ENCODE measurements around the gene BCKDHA. TPM values are rescaled to one million over a fixed set of nuclear protein-coding genes. Genes with fewer than 3 reads are reported as not detected.

BCKDHA gene
- polyA plus RNA-seq, 1 donor from 2014 or later: 51.9 TPM

GRCh38 chr19:41402010-41402409 is 4.4 kb downstream of the BCKDHA start:
- H3K4me3 ChIP-seq (ENCODE audit: low read length): no peak overlapping the region
- H3K4me2 ChIP-seq (ENCODE audit: low read length): no peak overlapping the region
- no peaks in the 10 kb centered on the region for H3F3A ChIP-seq (ENCODE audit: insufficient read depth, low read length, poor library complexity, severe bottlenecking)
- H3K27me3 ChIP-seq (ENCODE audit: insufficient read depth, low read depth, low read length): no peaks in the 10 kb centered on the region
- no peak for TF ChIP-seq REST (IDR thresholded peaks at IDR 0.05; ENCODE audit: borderline replicate concordance)
- no peak for TF ChIP-seq POLR2AphosphoS5 (IDR thresholded peaks at IDR 0.05)
- no peak for TF ChIP-seq CTCF (IDR thresholded peaks at IDR 0.05; ENCODE audit: poor library complexity, severe bottlenecking)
- H3K79me2 ChIP-seq (replicated peaks; ENCODE audit: insufficient read depth, low read length): peaks cover 15% of the 10 kb centered on the region
- H3K9me2 ChIP-seq (ENCODE audit: insufficient read depth, low read length): no peaks in the 10 kb centered on the region
- no peaks in the 10 kb centered on the region for H3K9me3 ChIP-seq (ENCODE audit: low read length)
- no peaks in the 10 kb centered on the region for H4K20me1 ChIP-seq (ENCODE audit: insufficient read depth)
- H3K27ac ChIP-seq (ENCODE audit: low read length): no peak overlapping the region
- no peak overlapping the region for H3K9ac ChIP-seq (ENCODE audit: low read length)
- H2AFZ ChIP-seq (ENCODE audit: low read depth, low read length): no peak overlapping the region
- no peaks in the 10 kb centered on the region for H3K36me3 ChIP-seq (ENCODE audit: insufficient read depth, low read length)

- Histone ChIP-seq H3F3A (ENCODE audit: insufficient read depth, low read length, poor library complexity, severe bottlenecking) (no peaks in the 10 kb centered on the region), H3K36me3 (ENCODE audit: insufficient read depth, low read length) (no peaks in the 10 kb centered on the region), H4K20me1 (ENCODE audit: insufficient read depth) (no peaks in the 10 kb centered on the region), H3K4me2 (ENCODE audit: low read length) (no peak overlapping the region), H3K9me2 (ENCODE audit: insufficient read depth, low read length) (no peaks in the 10 kb centered on the region), H3K79me2 (replicated peaks; ENCODE audit: insufficient read depth, low read length) (peaks cover 7% of the 10 kb centered on the region), H3K4me3 (ENCODE audit: low read length) (no peak overlapping the region), H3K9me3 (ENCODE audit: low read length) (no peaks in the 10 kb centered on the region), H3K27ac (ENCODE audit: low read length) (no peak overlapping the region), H3K27me3 (ENCODE audit: insufficient read depth, low read depth, low read length) (no peaks in the 10 kb centered on the region), H2AFZ (ENCODE audit: low read depth, low read length) (no peak overlapping the region), H3K9ac (ENCODE audit: low read length) (no peak overlapping the region)
- TF ChIP-seq MXI1 (conservative IDR thresholded peaks at IDR 0.05; ENCODE audit: poor library complexity, severe bottlenecking) (no peak), RAD21 (conservative IDR thresholded peaks at IDR 0.05) (no peak), CTCF (IDR thresholded peaks at IDR 0.05; ENCODE audit: poor library complexity, severe bottlenecking) (no peak), EZH2 (IDR thresholded peaks at IDR 0.05; ENCODE audit: borderline replicate concordance, insufficient read depth, low read length, poor library complexity, severe bottlenecking) (no peak), TAF1 (IDR thresholded peaks at IDR 0.05; ENCODE audit: low read depth) (no peak), SMC3 (conservative IDR thresholded peaks at IDR 0.05; ENCODE audit: poor library complexity) (no peak), POLR2AphosphoS5 (IDR thresholded peaks at IDR 0.05) (no peak), REST (IDR thresholded peaks at IDR 0.05; ENCODE audit: borderline replicate concordance) (no peak), EP300 (conservative IDR thresholded peaks at IDR 0.05; ENCODE audit: poor library complexity, severe bottlenecking) (no peak)
Measured at GRCh38 chr19:41403181-41403970, 5.8 kb downstream of the BCKDHA start.

Measured in neural cell (in vitro differentiated cells).